Endothelial cell of umbilical vein (primary cell): ENCODE data around the gene XAGE3. TPM values are rescaled to one million over a fixed set of nuclear protein-coding genes. Genes with fewer than 3 reads are reported as not detected.
"Not testable (repeated sequence)": the region's sequence is repeated elsewhere in the genome, so short reads cannot be mapped to it uniquely, and the experiment has no call there.

ENCODE experiments used
- BruUV-seq: library from RNA; stranded (reverse); fragments of 400-500 nt; replicated peaks from 2 replicates; lab custom pipeline; 2021; lab: Mats Ljungman, UMichigan
- CTCF ChIA-PET: fragments of 300-600, 350-600 bp; sonication (Branson Sonifier 250); formaldehyde crosslinking; loops from one replicate; lab custom pipeline; 2021; ENCODE audit warnings: antibody characterized with exemption, inconsistent platforms; lab: Charles Lee
- POLR2A ChIA-PET: fragments of 300-600, 350-600 bp; sonication (Branson Sonifier 250); formaldehyde crosslinking; loops from one replicate; lab custom pipeline; 2021; ENCODE audit warnings: antibody characterized with exemption, inconsistent platforms; lab: Charles Lee
- DNase-seq: peaks from one replicate; pipeline ENCODE4 v3.0.0-alpha.2; 2011; ENCODE audit warnings: low read depth, low spot score
- FAIRE-seq: peaks from 2 replicates; lab custom pipeline; 2011; peaks lifted over from hg19 to GRCh38; lab: Jason Lieb, UNC
- H2AFZ ChIP-seq: 2 replicates; pipeline ENCODE4 v1.6.0; 2012; ENCODE audit warnings: low read depth, low read length, control low read depth, inconsistent platforms
- H3K27ac ChIP-seq: 2 replicates; pipeline ENCODE4 v1.5.1; 2011; ENCODE audit warnings: low read depth, mild to moderate bottlenecking, control low read depth, low read length, moderate library complexity; ENCODE audit not compliant: insufficient read depth
- H3K27me3 ChIP-seq, 2 experiments: 2 replicates each; pipeline versions ENCODE4 v1.6.0 to v1.6.1; 2011; ENCODE audit warnings: low read length in 2 of 2, mixed read lengths in 1 of 2; ENCODE audit not compliant: control insufficient read depth in 2 of 2, insufficient read depth in 2 of 2
- H3K36me3 ChIP-seq, 2 experiments: 2 replicates in 1 of 2; 3 replicates in 1 of 2; pipeline ENCODE4 v1.5.1; 2011; ENCODE audit warnings: low read length in 2 of 2, mild to moderate bottlenecking in 1 of 2, moderate library complexity in 1 of 2; ENCODE audit not compliant: control insufficient read depth in 2 of 2, insufficient read depth in 2 of 2; ENCODE audit errors: extremely low read depth in 1 of 2
- H3K4me1 ChIP-seq: 3 replicates; pipeline ENCODE4 v1.5.1; 2011; ENCODE audit warnings: mild to moderate bottlenecking, low read length; ENCODE audit not compliant: control insufficient read depth, insufficient read depth; ENCODE audit errors: extremely low read depth
- H3K4me2 ChIP-seq: 2 replicates; pipeline ENCODE4 v1.6.1; 2011; ENCODE audit warnings: low read length, control low read depth, mixed read lengths; ENCODE audit not compliant: insufficient read depth
- H3K4me3 ChIP-seq, 3 experiments: fragments of 200-600 bp in 1 of 3; sonication (generic), shearing (Covaris generic) in 1 of 3; replicated peaks in 1 of 3; 2 replicates each; pipeline ENCODE4 v1.5.1; 2011 to 2016; ENCODE audit warnings: control low read depth in 3 of 3, low read length in 3 of 3, mild to moderate bottlenecking in 2 of 3, inconsistent platforms in 1 of 3, low read depth in 1 of 3, moderate library complexity in 1 of 3; ENCODE audit not compliant: insufficient read depth in 1 of 3
- H3K79me2 ChIP-seq: 2 replicates; pipeline ENCODE4 v1.6.0; 2012; ENCODE audit warnings: low read length, inconsistent platforms; ENCODE audit not compliant: control insufficient read depth, insufficient read depth
- H3K9ac ChIP-seq: replicated peaks from 2 replicates; pipeline ENCODE3; 2011; ENCODE audit warnings: low read length, control low read depth; ENCODE audit not compliant: insufficient read depth; ENCODE audit errors: extremely low read depth
- H3K9me1 ChIP-seq: replicated peaks from 3 replicates; pipeline ENCODE4 v1.6.0; 2011; ENCODE audit warnings: mild to moderate bottlenecking, low read length; ENCODE audit not compliant: control insufficient read depth, insufficient read depth; ENCODE audit errors: extremely low read depth
- H3K9me3 ChIP-seq: replicated peaks from 2 replicates; pipeline ENCODE4 v1.5.1; 2012; ENCODE audit warnings: low read length, inconsistent platforms; ENCODE audit not compliant: control insufficient read depth, insufficient read depth
- H4K20me1 ChIP-seq: replicated peaks from 2 replicates; pipeline ENCODE3; 2011; ENCODE audit warnings: mild to moderate bottlenecking, low read length; ENCODE audit not compliant: control insufficient read depth, insufficient read depth; ENCODE audit errors: extremely low read depth
- EZH2 ChIP-seq: IDR thresholded peaks from 2 replicates; pipeline ENCODE4 v1.6.1; 2012; ENCODE audit warnings: borderline replicate concordance, low read depth, mild to moderate bottlenecking, moderate library complexity, low read length, inconsistent platforms; ENCODE audit not compliant: severe bottlenecking
- FOS ChIP-seq: IDR thresholded peaks from 2 replicates; pipeline ENCODE4 v1.6.1; 2011; ENCODE audit warnings: mild to moderate bottlenecking, low read length, moderate library complexity, borderline replicate concordance; ENCODE audit not compliant: insufficient read depth
- GATA2 ChIP-seq: IDR thresholded peaks from 2 replicates; pipeline ENCODE4 v1.7.0; 2011; ENCODE audit warnings: low read depth, mild to moderate bottlenecking, moderate library complexity, mixed read lengths, low read length; ENCODE audit not compliant: insufficient read length, insufficient read depth
- JUN ChIP-seq: IDR thresholded peaks from 2 replicates; pipeline ENCODE4 v1.6.1; 2011; ENCODE audit warnings: borderline replicate concordance, low read depth; ENCODE audit not compliant: insufficient read length, insufficient read depth
- MYC ChIP-seq: IDR thresholded peaks from one replicate; pipeline ENCODE4 v1.6.1; 2011; ENCODE audit warnings: mild to moderate bottlenecking, low read depth, low read length
- POLR2A ChIP-seq: IDR thresholded peaks from 2 replicates; pipeline ENCODE4 v1.6.1; 2012; ENCODE audit warnings: low read depth, mild to moderate bottlenecking, control low read depth, low read length
- POLR2AphosphoS5 ChIP-seq: IDR thresholded peaks from 2 replicates; pipeline ENCODE4 v1.6.1; 2012; ENCODE audit warnings: low read depth, mild to moderate bottlenecking, control low read depth, low read length, moderate library complexity; ENCODE audit not compliant: insufficient read depth
- dilution Hi-C: fragments of 300-500 bp; cut with MboI; formaldehyde crosslinking; loops from one replicate; pipeline ENCODE4 v1.15.0; 2019; ENCODE audit warnings: low sequenced_read_pairs; ENCODE audit not compliant: extremely low pct_ligation_motif_present
- intact Hi-C: fragments of 100-400 bp; cut with micrococcal nuclease; formaldehyde crosslinking; loops from one replicate; pipeline ENCODE4 v1.10.0; 2022
- polyA plus RNA-seq, 4 experiments: library from polyadenylated mRNA; depleted of rRNA in 3 of 4; stranded (reverse) in 3 of 4; unstranded in 1 of 4; fragments of >200 nt; gene quantifications; 2 replicates each; pipeline versions ENCODE4 v1.2.1 to v1.2.3, GENCODE V29; 2011 to 2012; ENCODE audit warnings: missing spikeins in 1 of 4
- total RNA-seq: library from RNA; stranded (reverse); gene quantifications from 2 replicates; pipeline ENCODE4 v1.2.3, GENCODE V29; 2021
- TF ChIP-seq, protein P1 (sequence below): IDR thresholded peaks from 2 replicates; pipeline ENCODE4 v1.6.1; 2011; ENCODE audit not compliant: insufficient read depth, insufficient read length
- TF ChIP-seq, protein P2 (sequence below), 2 donors: IDR thresholded peaks; 1 replicate in 1 of 2; 2 replicates in 1 of 2; pipeline ENCODE4 v1.5.1; 2011; ENCODE audit warnings: low read length in 2 of 2, mild to moderate bottlenecking in 2 of 2, moderate library complexity in 2 of 2, control low read depth in 1 of 2, inconsistent platforms in 1 of 2, low read depth in 1 of 2; ENCODE audit not compliant: insufficient read depth in 1 of 2; ENCODE audit errors: extremely low read depth in 1 of 2

The XAGE3 gene
- total and polyA plus RNA-seq, 2 donors (not counting 3 experiments of a cell fraction or from before 2014, with no cell fraction given): not detected

DNA sequence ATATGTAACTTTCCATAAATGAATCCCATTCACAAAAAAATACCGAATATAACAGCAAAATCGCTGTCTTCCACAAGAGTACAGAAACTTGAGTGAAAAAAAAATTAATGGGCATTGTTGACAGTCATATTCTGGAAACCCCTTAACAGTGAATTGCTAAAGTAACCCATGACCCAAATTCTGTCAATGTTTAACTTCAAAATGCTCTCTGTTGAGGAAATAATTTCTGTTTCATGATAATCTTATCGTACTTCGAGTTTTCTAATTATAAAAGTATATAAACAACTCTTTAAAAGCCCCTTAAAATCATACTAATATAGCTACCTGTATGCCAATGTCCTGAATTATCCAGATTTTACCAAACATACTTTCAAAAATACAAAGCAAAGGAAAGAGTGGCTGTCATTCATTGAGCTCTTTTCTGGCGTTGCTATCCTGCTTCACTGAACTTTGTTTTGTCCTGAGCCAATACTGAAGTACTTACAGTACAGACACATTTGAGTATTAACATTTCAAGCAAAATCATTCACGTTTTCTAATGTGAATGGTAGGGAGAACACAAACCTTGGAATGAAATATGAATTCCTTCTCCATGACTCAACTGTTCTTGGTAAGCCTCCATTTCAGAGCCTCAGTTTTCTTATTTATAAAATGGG lies 2.4 kb downstream of the XAGE3 start:
- CTCF ChIA-PET: no interaction called here
- no peaks in the 10 kb centered on the region for H3K27me3 ChIP-seq
- no peaks in the 10 kb centered on the region for H3K9me3 ChIP-seq
- H3K27ac ChIP-seq: no peak overlapping the region
- H3K79me2 ChIP-seq: no peaks in the 10 kb centered on the region
- POLR2A ChIA-PET: no interaction called here
- no peak overlapping the region for H3K4me3 ChIP-seq
- no peak for FAIRE-seq
- H3K9ac ChIP-seq: no peak overlapping the region
- TF ChIP-seq FOS (no peak), JUN (no peak), GATA2 (no peak), EZH2 (no peak), POLR2AphosphoS5 (no peak), POLR2A (no peak), MYC (no peak)
- TF ChIP-seq, protein P1, sequence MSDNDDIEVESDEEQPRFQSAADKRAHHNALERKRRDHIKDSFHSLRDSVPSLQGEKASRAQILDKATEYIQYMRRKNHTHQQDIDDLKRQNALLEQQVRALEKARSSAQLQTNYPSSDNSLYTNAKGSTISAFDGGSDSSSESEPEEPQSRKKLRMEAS: no peak
- TF ChIP-seq, protein P2, sequence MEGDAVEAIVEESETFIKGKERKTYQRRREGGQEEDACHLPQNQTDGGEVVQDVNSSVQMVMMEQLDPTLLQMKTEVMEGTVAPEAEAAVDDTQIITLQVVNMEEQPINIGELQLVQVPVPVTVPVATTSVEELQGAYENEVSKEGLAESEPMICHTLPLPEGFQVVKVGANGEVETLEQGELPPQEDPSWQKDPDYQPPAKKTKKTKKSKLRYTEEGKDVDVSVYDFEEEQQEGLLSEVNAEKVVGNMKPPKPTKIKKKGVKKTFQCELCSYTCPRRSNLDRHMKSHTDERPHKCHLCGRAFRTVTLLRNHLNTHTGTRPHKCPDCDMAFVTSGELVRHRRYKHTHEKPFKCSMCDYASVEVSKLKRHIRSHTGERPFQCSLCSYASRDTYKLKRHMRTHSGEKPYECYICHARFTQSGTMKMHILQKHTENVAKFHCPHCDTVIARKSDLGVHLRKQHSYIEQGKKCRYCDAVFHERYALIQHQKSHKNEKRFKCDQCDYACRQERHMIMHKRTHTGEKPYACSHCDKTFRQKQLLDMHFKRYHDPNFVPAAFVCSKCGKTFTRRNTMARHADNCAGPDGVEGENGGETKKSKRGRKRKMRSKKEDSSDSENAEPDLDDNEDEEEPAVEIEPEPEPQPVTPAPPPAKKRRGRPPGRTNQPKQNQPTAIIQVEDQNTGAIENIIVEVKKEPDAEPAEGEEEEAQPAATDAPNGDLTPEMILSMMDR (IDR thresholded peaks at IDR 0.05; ENCODE audit: extremely low read depth in 1 of 2, insufficient read depth in 1 of 2, low read depth in 1 of 2, low read length in 2 of 2): no peak
- intact Hi-C loops: no loop called here
- no peaks in the 10 kb centered on the region for H3K4me1 ChIP-seq
- no peak overlapping the region for H3K4me2 ChIP-seq
- no peaks in the 10 kb centered on the region for H3K36me3 ChIP-seq
- BruUV-seq: no TSS peak
- no peaks in the 10 kb centered on the region for H3K9me1 ChIP-seq
- no peaks in the 10 kb centered on the region for H4K20me1 ChIP-seq
- H2AFZ ChIP-seq: no peak overlapping the region
- dilution Hi-C loops: no loop called here
- no peak for DNase-seq

DNA sequence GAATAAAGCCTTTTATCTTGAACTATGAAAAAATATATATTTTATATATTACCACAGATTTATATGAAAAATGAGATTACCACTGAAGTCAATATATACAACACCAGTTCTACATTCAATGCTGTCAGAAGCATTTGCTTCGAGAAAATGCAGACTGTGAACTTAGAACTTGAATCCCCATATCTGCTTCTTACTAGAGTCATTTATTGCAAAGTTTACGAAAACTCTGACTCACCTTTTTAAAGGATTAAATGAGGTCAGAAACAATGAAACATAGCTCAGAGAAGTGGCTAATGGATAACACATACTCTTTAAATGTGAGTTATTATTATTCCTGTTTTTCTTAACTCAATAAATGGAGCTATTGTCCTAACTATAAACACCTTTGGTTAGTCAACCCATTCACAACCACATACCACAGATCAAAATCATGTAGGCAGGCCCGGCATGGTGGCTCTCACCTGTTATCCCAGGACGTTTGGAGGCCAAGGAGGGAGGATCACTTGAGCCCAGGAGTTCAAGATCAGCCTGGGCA lies 10.8 kb downstream of the XAGE3 start:
- H3K9me1 ChIP-seq, BruUV-seq, DNase-seq, H2AFZ ChIP-seq, H3K4me2 ChIP-seq, POLR2A ChIA-PET, H3K36me3 ChIP-seq, H3K4me3 ChIP-seq, dilution Hi-C loops, CTCF ChIA-PET, H3K9me3 ChIP-seq, H3K27me3 ChIP-seq, H3K9ac ChIP-seq, H3K4me1 ChIP-seq, H3K79me2 ChIP-seq, H3K27ac ChIP-seq, intact Hi-C loops, H4K20me1 ChIP-seq: not testable (repeated sequence)
- peak; percentile 18 for FAIRE-seq
